Keratinocyte (primary cell): ENCODE results near the gene PARN. TPM values are rescaled to one million over a fixed set of nuclear protein-coding genes. Genes with fewer than 3 reads are reported as not detected.

Source experiments
- DNase-seq: peaks from one replicate; pipeline ENCODE4 v3.0.0-alpha.2; 2011; ENCODE audit warnings: low read depth, missing footprints, low spot score
- FAIRE-seq: peaks from 2 replicates; lab custom pipeline; 2011; peaks lifted over from hg19 to GRCh38; lab: Jason Lieb, UNC
- H2AFZ ChIP-seq: 2 replicates; pipeline ENCODE4 v1.6.0; 2012; ENCODE audit warnings: low read length, control low read depth, inconsistent platforms; ENCODE audit not compliant: control insufficient read depth
- H3K27ac ChIP-seq: 2 replicates; pipeline ENCODE4 v1.5.1; 2011; ENCODE audit warnings: low read length; ENCODE audit not compliant: control insufficient read depth, insufficient read depth
- H3K27me3 ChIP-seq: 3 replicates; pipeline ENCODE4 v1.6.0; 2011; ENCODE audit warnings: low read length; ENCODE audit not compliant: control insufficient read depth, insufficient read depth; ENCODE audit errors: extremely low read depth
- H3K36me3 ChIP-seq, 2 experiments: 2 replicates in 1 of 2; 3 replicates in 1 of 2; pipeline ENCODE4 v1.5.1; 2011; ENCODE audit warnings: low read length in 2 of 2, mild to moderate bottlenecking in 1 of 2; ENCODE audit not compliant: control insufficient read depth in 2 of 2, insufficient read depth in 2 of 2; ENCODE audit errors: extremely low read depth in 1 of 2
- H3K4me1 ChIP-seq: 3 replicates; pipeline ENCODE4 v1.5.1; 2011; ENCODE audit warnings: low read length; ENCODE audit not compliant: control insufficient read depth, insufficient read depth; ENCODE audit errors: extremely low read depth
- H3K4me2 ChIP-seq: 3 replicates; pipeline ENCODE4 v1.6.0; 2011; ENCODE audit warnings: low read depth, low read length; ENCODE audit not compliant: control insufficient read depth, insufficient read depth; ENCODE audit errors: extremely low read depth
- H3K4me3 ChIP-seq, 3 experiments: fragments of 200-600 bp in 1 of 3; sonication (generic) in 1 of 3; 2 replicates in 2 of 3; 3 replicates in 1 of 3; pipeline ENCODE4 v1.5.1; 2011 to 2016; ENCODE audit warnings: low read length in 3 of 3, mild to moderate bottlenecking in 3 of 3, control low read depth in 2 of 3, inconsistent platforms in 1 of 3, low read depth in 1 of 3, mixed read lengths in 1 of 3, mixed run types in 1 of 3, moderate library complexity in 1 of 3; ENCODE audit not compliant: control insufficient read depth in 2 of 3, insufficient read depth in 2 of 3; ENCODE audit errors: extremely low read depth in 1 of 3
- H3K79me2 ChIP-seq: 2 replicates; pipeline ENCODE4 v1.6.0; 2012; ENCODE audit warnings: low read length; ENCODE audit not compliant: control insufficient read depth, insufficient read depth
- H3K9ac ChIP-seq: 3 replicates; pipeline ENCODE4 v1.6.0; 2011; ENCODE audit warnings: low read length; ENCODE audit not compliant: control insufficient read depth, insufficient read depth; ENCODE audit errors: extremely low read depth
- H3K9me1 ChIP-seq: 3 replicates; pipeline ENCODE4 v1.6.0; 2011; ENCODE audit warnings: low read length; ENCODE audit not compliant: control insufficient read depth, insufficient read depth; ENCODE audit errors: extremely low read depth
- H3K9me3 ChIP-seq: 2 replicates; pipeline ENCODE4 v1.5.1; 2012; ENCODE audit warnings: low read depth, low read length; ENCODE audit not compliant: control insufficient read depth
- H4K20me1 ChIP-seq: 3 replicates; pipeline ENCODE4 v1.6.0; 2011; ENCODE audit warnings: low read length; ENCODE audit not compliant: control insufficient read depth, insufficient read depth; ENCODE audit errors: extremely low read depth
- EZH2 ChIP-seq: IDR thresholded peaks from one replicate; pipeline ENCODE4 v1.6.1; 2012; ENCODE audit warnings: inconsistent platforms, mild to moderate bottlenecking, low read length, moderate library complexity
- dilution Hi-C: fragments of 300-500 bp; cut with MboI; formaldehyde crosslinking; loops from one replicate; pipeline ENCODE4 v1.7.0; 2020; ENCODE audit warnings: low sequenced_read_pairs; ENCODE audit not compliant: extremely low pct_ligation_motif_present
- polyA plus RNA-seq, 5 experiments: library from polyadenylated mRNA; depleted of rRNA in 3 of 5; stranded (reverse) in 3 of 5; stranded (forward) in 1 of 5; unstranded in 1 of 5; fragments of >200 nt; gene quantifications; 1 replicate in 1 of 5; 2 replicates in 3 of 5; 3 replicates in 1 of 5; pipeline versions ENCODE4 v1.2.1 to v1.2.3, GENCODE V29; 2011 to 2012; ENCODE audit warnings: missing spikeins in 2 of 5, low read depth in 1 of 5, low replicate concordance in 1 of 5
- TF ChIP-seq, protein P1 (sequence below), 3 experiments: IDR thresholded peaks in 1 of 3; conservative IDR thresholded peaks in 1 of 3; optimal IDR thresholded peaks in 1 of 3; 2 replicates in 2 of 3; 3 replicates in 1 of 3; pipeline versions ENCODE3 to v1.5.1; 2011; ENCODE audit warnings: low read length in 3 of 3, mild to moderate bottlenecking in 3 of 3, moderate library complexity in 2 of 3, control low read depth in 1 of 3, inconsistent platforms in 1 of 3; ENCODE audit not compliant: insufficient read depth in 2 of 3; ENCODE audit errors: extremely low read depth in 1 of 3

Gene PARN
- polyA plus RNA-seq, 1 donor (not counting 4 experiments of a cell fraction or from before 2014, with no cell fraction given), result 40.8 TPM

DNA sequence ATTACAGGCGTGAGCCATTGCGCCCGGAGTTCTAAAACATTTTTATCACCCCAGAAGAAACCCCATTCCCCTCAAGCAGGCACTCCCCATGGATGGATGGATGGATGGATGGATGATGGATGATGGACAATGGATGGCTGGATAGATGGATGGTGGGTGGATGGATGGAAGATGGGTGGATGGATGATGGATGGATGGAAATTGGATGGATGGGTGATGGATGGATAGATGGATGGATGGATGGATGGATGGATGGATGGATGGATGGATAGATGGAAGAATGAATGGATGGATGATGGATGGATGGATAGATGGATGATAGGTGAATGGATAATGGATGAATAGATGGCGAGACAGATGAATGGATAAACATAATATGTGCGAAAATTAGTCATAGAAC, 47.6 kb upstream of the PARN start:
- H4K20me1 ChIP-seq, result no peaks in the 10 kb centered on the region
- TF ChIP-seq EZH2, result no peak
- TF ChIP-seq, protein P1, sequence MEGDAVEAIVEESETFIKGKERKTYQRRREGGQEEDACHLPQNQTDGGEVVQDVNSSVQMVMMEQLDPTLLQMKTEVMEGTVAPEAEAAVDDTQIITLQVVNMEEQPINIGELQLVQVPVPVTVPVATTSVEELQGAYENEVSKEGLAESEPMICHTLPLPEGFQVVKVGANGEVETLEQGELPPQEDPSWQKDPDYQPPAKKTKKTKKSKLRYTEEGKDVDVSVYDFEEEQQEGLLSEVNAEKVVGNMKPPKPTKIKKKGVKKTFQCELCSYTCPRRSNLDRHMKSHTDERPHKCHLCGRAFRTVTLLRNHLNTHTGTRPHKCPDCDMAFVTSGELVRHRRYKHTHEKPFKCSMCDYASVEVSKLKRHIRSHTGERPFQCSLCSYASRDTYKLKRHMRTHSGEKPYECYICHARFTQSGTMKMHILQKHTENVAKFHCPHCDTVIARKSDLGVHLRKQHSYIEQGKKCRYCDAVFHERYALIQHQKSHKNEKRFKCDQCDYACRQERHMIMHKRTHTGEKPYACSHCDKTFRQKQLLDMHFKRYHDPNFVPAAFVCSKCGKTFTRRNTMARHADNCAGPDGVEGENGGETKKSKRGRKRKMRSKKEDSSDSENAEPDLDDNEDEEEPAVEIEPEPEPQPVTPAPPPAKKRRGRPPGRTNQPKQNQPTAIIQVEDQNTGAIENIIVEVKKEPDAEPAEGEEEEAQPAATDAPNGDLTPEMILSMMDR (optimal IDR thresholded peaks at IDR 0.05 in 1 of 3, IDR thresholded peaks at IDR 0.05 in 1 of 3, conservative IDR thresholded peaks at IDR 0.05 in 1 of 3; ENCODE audit: extremely low read depth in 1 of 3, insufficient read depth in 2 of 3, low read length in 3 of 3), result no peak
- dilution Hi-C loops, result no loop called here
- no peak overlapping the region for H3K9ac ChIP-seq
- H3K4me2 ChIP-seq, result no peak overlapping the region
- no peaks in the 10 kb centered on the region for H3K36me3 ChIP-seq
- H3K79me2 ChIP-seq, result no peaks in the 10 kb centered on the region
- H3K4me1 ChIP-seq, result no peaks in the 10 kb centered on the region
- H3K4me3 ChIP-seq, result no peak overlapping the region
- H3K27me3 ChIP-seq, result no peaks in the 10 kb centered on the region
- DNase-seq (no peak), FAIRE-seq (no peak)
- H3K9me3 ChIP-seq, result no peaks in the 10 kb centered on the region
- H3K27ac ChIP-seq, result no peak overlapping the region
- H2AFZ ChIP-seq, result no peak overlapping the region
- H3K9me1 ChIP-seq, result no peaks in the 10 kb centered on the region

DNA sequence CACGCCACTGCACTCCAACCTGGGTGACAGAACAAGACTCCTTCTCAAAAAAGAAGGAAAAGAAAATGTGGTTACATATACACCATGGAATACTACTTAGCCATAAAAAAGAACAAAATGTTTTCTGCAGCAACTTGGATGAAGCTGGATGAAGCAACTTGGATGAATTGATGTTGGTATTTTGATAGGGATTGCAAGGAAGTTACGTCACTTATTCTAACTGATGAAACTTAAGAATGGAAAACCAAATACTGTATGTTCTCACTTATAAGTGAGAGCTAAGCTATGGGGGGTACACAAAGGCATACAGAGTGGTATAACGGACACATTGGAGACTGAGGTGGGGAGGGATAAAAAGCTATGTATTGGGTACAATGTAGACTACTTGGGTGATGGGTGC, 46.6 kb upstream of the PARN start:
- H4K20me1 ChIP-seq, result no peaks in the 10 kb centered on the region
- H3K4me2 ChIP-seq, result no peak overlapping the region
- H3K4me1 ChIP-seq, result no peaks in the 10 kb centered on the region
- no peak overlapping the region for H3K27ac ChIP-seq
- no peak overlapping the region for H2AFZ ChIP-seq
- H3K9me3 ChIP-seq, result no peaks in the 10 kb centered on the region
- TF ChIP-seq, protein P1 (optimal IDR thresholded peaks at IDR 0.05 in 1 of 3, IDR thresholded peaks at IDR 0.05 in 1 of 3, conservative IDR thresholded peaks at IDR 0.05 in 1 of 3; ENCODE audit: extremely low read depth in 1 of 3, insufficient read depth in 2 of 3, low read length in 3 of 3), result no peak
- TF ChIP-seq EZH2, result no peak
- H3K36me3 ChIP-seq, result no peaks in the 10 kb centered on the region
- dilution Hi-C loops, result no loop called here
- no peak overlapping the region for H3K4me3 ChIP-seq
- H3K9me1 ChIP-seq, result no peaks in the 10 kb centered on the region
- FAIRE-seq (no peak), DNase-seq (no peak)
- H3K9ac ChIP-seq, result no peak overlapping the region
- H3K27me3 ChIP-seq, result no peaks in the 10 kb centered on the region
- H3K79me2 ChIP-seq, result no peaks in the 10 kb centered on the region
